Measurements from ENCODE around the gene LIF.

DNA sequence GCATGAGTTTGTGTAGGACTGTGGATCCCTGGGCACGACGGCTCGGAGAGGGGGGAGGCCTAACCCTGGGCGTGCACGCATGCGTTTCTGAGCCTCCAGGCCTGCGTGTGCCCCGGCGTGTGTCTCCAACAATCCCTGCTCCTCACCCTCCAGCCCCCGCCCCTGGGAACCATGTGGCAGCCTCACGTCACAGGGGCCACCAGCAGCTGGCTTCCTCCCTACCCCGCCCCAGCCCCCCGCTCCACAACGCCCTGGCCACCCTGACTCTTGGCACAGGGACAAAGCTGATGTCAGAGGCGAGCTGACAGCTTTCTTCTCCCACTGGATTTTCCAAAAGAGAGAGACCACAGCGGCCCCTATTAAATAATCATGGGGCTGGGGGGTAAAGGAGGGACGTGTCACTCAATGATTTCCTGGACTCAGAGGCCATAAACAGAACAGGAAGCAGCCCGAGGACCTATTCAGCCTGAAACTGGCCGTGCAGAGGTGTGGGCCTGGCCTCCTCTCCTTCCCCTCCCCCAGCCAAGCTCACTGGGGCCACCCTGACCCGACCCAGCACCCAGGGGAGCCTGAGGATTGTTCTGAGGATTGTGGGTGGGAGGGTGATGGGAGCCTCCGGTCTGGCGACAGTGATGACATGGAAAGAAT lies 6.8 kb upstream of the LIF start:
- TF ChIP-seq, protein P1, sequence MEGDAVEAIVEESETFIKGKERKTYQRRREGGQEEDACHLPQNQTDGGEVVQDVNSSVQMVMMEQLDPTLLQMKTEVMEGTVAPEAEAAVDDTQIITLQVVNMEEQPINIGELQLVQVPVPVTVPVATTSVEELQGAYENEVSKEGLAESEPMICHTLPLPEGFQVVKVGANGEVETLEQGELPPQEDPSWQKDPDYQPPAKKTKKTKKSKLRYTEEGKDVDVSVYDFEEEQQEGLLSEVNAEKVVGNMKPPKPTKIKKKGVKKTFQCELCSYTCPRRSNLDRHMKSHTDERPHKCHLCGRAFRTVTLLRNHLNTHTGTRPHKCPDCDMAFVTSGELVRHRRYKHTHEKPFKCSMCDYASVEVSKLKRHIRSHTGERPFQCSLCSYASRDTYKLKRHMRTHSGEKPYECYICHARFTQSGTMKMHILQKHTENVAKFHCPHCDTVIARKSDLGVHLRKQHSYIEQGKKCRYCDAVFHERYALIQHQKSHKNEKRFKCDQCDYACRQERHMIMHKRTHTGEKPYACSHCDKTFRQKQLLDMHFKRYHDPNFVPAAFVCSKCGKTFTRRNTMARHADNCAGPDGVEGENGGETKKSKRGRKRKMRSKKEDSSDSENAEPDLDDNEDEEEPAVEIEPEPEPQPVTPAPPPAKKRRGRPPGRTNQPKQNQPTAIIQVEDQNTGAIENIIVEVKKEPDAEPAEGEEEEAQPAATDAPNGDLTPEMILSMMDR (conservative IDR thresholded peaks at IDR 0.05; ENCODE audit: low read length) = no peak
- no peak for TF ChIP-seq EZH2phosphoT487 (IDR thresholded peaks at IDR 0.05; ENCODE audit: borderline replicate concordance, low read depth, low read length)

Measured in OCI-LY7 (cell line).